K562 (cell line): ENCODE data around the gene MARCHF3. TPM values are rescaled to one million over a fixed set of nuclear protein-coding genes. Genes with fewer than 3 reads are reported as not detected.

Experiments
- ATAC-seq: fragments of 200-7000 bp; cut with Tn5 transposase; 3 replicates; pipeline ENCODE4 v1.9.1; 2020; ENCODE audit warnings: moderate library complexity
- BruUV-seq: library from RNA; stranded (reverse); fragments of 400-500 nt; replicated peaks from 2 replicates; lab custom pipeline; 2021; lab: Mats Ljungman, UMichigan
- CTCF ChIA-PET: fragments of 300-600 bp; formaldehyde crosslinking; extraction: SDS; loops from one replicate; lab custom pipeline; 2021; ENCODE audit warnings: low intra/inter-chr PET ratio; lab: Yijun Ruan, JAX
- POLR2A ChIA-PET: fragments of 300-600, 350-650 bp; sonication (Branson Sonifier 250); formaldehyde crosslinking; extraction: SDS; loops from one replicate; lab custom pipeline; 2021; ENCODE audit warnings: antibody characterized with exemption, inconsistent platforms; lab: Yijun Ruan, JAX
- DNase-seq, 4 experiments: peaks; one replicate each; pipeline versions ENCODE4 v3.0.0 to v3.0.0-alpha.2; 2011 to 2018; ENCODE audit warnings: low spot score in 3 of 4, mixed read lengths in 3 of 4; ENCODE audit errors: extremely low read depth in 1 of 4
- FAIRE-seq: peaks from 2 replicates; lab custom pipeline; 2011; peaks lifted over from hg19 to GRCh38; lab: Jason Lieb, UNC
- H2AFZ ChIP-seq: 2 replicates; pipeline ENCODE4 v1.6.0; 2011; ENCODE audit warnings: low read depth, low read length, control low read depth, inconsistent platforms
- H3K27ac ChIP-seq: fragments of 200-600 bp; 3 replicates; pipeline ENCODE4 v1.8.0; 2011; ENCODE audit warnings: low read depth, mild to moderate bottlenecking, control low read depth, inconsistent platforms, low read length, moderate library complexity, mixed read lengths; ENCODE audit errors: extremely low read depth
- H3K27me3 ChIP-seq, 2 experiments: fragments of 300-600 bp in 1 of 2; 2 replicates in 1 of 2; 3 replicates in 1 of 2; pipeline versions ENCODE4 v1.6.0 to v1.8.0; 2011; ENCODE audit warnings: inconsistent platforms in 2 of 2, low read length in 2 of 2, mild to moderate bottlenecking in 1 of 2, mixed read lengths in 1 of 2, moderate library complexity in 1 of 2; ENCODE audit not compliant: control insufficient read depth in 2 of 2, insufficient read depth in 2 of 2
- H3K36me3 ChIP-seq: fragments of 300-600 bp; 3 replicates; pipeline ENCODE4 v1.8.0; 2011; ENCODE audit warnings: mild to moderate bottlenecking, low read length, inconsistent platforms; ENCODE audit not compliant: control insufficient read depth, insufficient read depth
- H3K4me1 ChIP-seq, 2 experiments: fragments of 200-600 bp in 1 of 2; replicated peaks in 1 of 2; 2 replicates in 1 of 2; 3 replicates in 1 of 2; pipeline versions ENCODE4 v1.5.1 to v1.8.0; 2011; ENCODE audit warnings: inconsistent platforms in 2 of 2, low read length in 2 of 2, mild to moderate bottlenecking in 1 of 2, mixed read lengths in 1 of 2, moderate library complexity in 1 of 2; ENCODE audit not compliant: control insufficient read depth in 2 of 2, insufficient read depth in 2 of 2
- H3K4me2 ChIP-seq: 2 replicates; pipeline ENCODE4 v1.6.1; 2011; ENCODE audit warnings: low read length, control low read depth, inconsistent platforms, mixed read lengths; ENCODE audit not compliant: insufficient read depth
- H3K4me3 ChIP-seq: fragments of 200-600 bp; sonication (generic), shearing (Covaris generic); 2 replicates; pipeline ENCODE4 v1.5.1; 2016; ENCODE audit warnings: control low read depth, inconsistent platforms
- H3K79me2 ChIP-seq: fragments of 200-600 bp; 3 replicates; pipeline ENCODE4 v1.8.0; 2011; ENCODE audit warnings: low read length, inconsistent platforms; ENCODE audit not compliant: control insufficient read depth, insufficient read depth
- H3K9ac ChIP-seq, 2 experiments: 2 replicates each; pipeline versions ENCODE4 v1.6.0 to v1.6.1; 2011; ENCODE audit warnings: low read depth in 2 of 2, low read length in 2 of 2, control low read depth in 1 of 2, inconsistent platforms in 1 of 2, mild to moderate bottlenecking in 1 of 2, mixed read lengths in 1 of 2; ENCODE audit not compliant: insufficient read depth in 1 of 2
- H3K9me1 ChIP-seq: one replicate; pipeline ENCODE4 v1.6.0; 2011; ENCODE audit warnings: inconsistent platforms, mild to moderate bottlenecking, low read length, moderate library complexity; ENCODE audit not compliant: control insufficient read depth, insufficient read depth
- H3K9me3 ChIP-seq: replicated peaks from 2 replicates; pipeline ENCODE4 v1.5.1; 2011; ENCODE audit warnings: low read depth, low read length, inconsistent platforms; ENCODE audit not compliant: control insufficient read depth, insufficient read depth
- H4K20me1 ChIP-seq: replicated peaks from 2 replicates; pipeline ENCODE4 v1.6.1; 2011; ENCODE audit warnings: low read length, inconsistent platforms, mixed read lengths; ENCODE audit not compliant: control insufficient read depth, insufficient read depth
- ARNT ChIP-seq, 2 experiments: fragments of 450-650 bp; IDR thresholded peaks; 2 replicates each; pipeline ENCODE4 v1.6.1; 2016; ENCODE audit warnings: mild to moderate bottlenecking in 1 of 2
- E4F1 ChIP-seq: fragments of 250-450 bp; sonication (Bioruptor Pico); IDR thresholded peaks from 2 replicates; pipeline ENCODE4 v1.5.0; 2021; ENCODE audit warnings: mild to moderate bottlenecking, borderline replicate concordance
- FOXK1 ChIP-seq: sonication (generic); formaldehyde crosslinking; IDR thresholded peaks from 2 replicates; pipeline ENCODE4 v1.8.0; 2022; ENCODE audit warnings: missing genetic modification reagents, mild to moderate bottlenecking, borderline replicate concordance
- HDAC2 ChIP-seq: fragments of 450-650 bp; IDR thresholded peaks from 2 replicates; pipeline ENCODE4 v1.6.1; 2016; ENCODE audit warnings: mild to moderate bottlenecking
- SETDB1 ChIP-seq: IDR thresholded peaks from one replicate; pipeline ENCODE4 v1.6.1; 2012; ENCODE audit warnings: low read length, control low read depth, inconsistent platforms
- SMAD1 ChIP-seq: fragments of 150-350 bp; IDR thresholded peaks from 2 replicates; pipeline ENCODE4 v1.6.1; 2014; ENCODE audit warnings: low read length, low read depth; ENCODE audit not compliant: partially characterized antibody
- SMARCA4 ChIP-seq: fragments of 450-650 bp; IDR thresholded peaks from 2 replicates; pipeline ENCODE4 v1.6.1; 2016
- TFE3 ChIP-seq: fragments of 450-650 bp; formaldehyde crosslinking; IDR thresholded peaks from 2 replicates; pipeline ENCODE4 v1.4.0; 2020; ENCODE audit warnings: mild to moderate bottlenecking, mixed read lengths
- ZC3H11A ChIP-seq: IDR thresholded peaks from 2 replicates; pipeline ENCODE4 v1.6.1; 2012; ENCODE audit warnings: low read depth, low read length, improper control_type of control experiment
- ZNF253 ChIP-seq: fragments of 250-450 bp; sonication (Bioruptor Pico); conservative IDR thresholded peaks from 2 replicates; pipeline ENCODE4 v1.6.1; 2021; ENCODE audit warnings: mild to moderate bottlenecking
- ZNF699 ChIP-seq: fragments of 250-450 bp; sonication (Bioruptor Pico); IDR thresholded peaks from 2 replicates; pipeline ENCODE4 v1.8.0; 2021; ENCODE audit warnings: mild to moderate bottlenecking, moderate library complexity; ENCODE audit not compliant: insufficient replicate concordance
- ZSCAN29 ChIP-seq: fragments of 450-650 bp; IDR thresholded peaks from 2 replicates; pipeline ENCODE4 v1.6.1; 2017
- WGBS: fragments of 100-300 bp; shearing (Covaris generic); methylation state at CpG from one replicate; pipeline ENCODE4 v1.1.6; 2016; ENCODE audit warnings: low coverage, mixed read lengths; ENCODE audit not compliant: insufficient coverage; ENCODE audit errors: missing lambda C conversion rate; 5-methylcytosine and 5-hydroxymethylcytosine counted together
- in situ Hi-C: fragments of 300-500 bp; cut with MboI; formaldehyde crosslinking; loops from 4 replicates; pipeline ENCODE4 v1.15.0; 2018; ENCODE audit warnings: inconsistent platforms, mixed read lengths
- intact Hi-C: fragments of 100-400 bp; cut with micrococcal nuclease; formaldehyde crosslinking; loops from 2 replicates; pipeline ENCODE4 v1.14.2; 2022
- polyA plus RNA-seq, 8 experiments: library from polyadenylated mRNA; depleted of rRNA in 4 of 8; stranded (reverse) in 5 of 8; unstranded in 3 of 8; fragments of >200 nt; fragmentation: Nextera tagmentation in 2 of 8; fragmentation: Illumina TruSeq in 1 of 8; extraction: Ambion mirVana in 2 of 8; extraction: Trizol in 1 of 8; gene quantifications; 2 replicates each; pipeline versions ENCODE4 v1.2.1 to v1.2.3, GENCODE V29; 2011 to 2014; ENCODE audit warnings: inconsistent platforms in 1 of 8, missing spikeins in 1 of 8
- total RNA-seq, 7 experiments: library from RNA; depleted of rRNA in 6 of 7; stranded (reverse); fragments of >200 nt in 6 of 7; fragmentation: Illumina TruSeq in 2 of 7; extraction: Trizol in 2 of 7; gene quantifications; 2 replicates each; pipeline versions ENCODE4 v1.2.1 to v1.2.3, GENCODE V29; 2011 to 2021; ENCODE audit warnings: low replicate concordance in 1 of 7

The MARCHF3 gene
- total and polyA plus RNA-seq, 9 of the 15 experiments (the other 6 are each of a cell fraction or from before 2014, with no cell fraction given), result 5.6 to 37.4 (median 16.5) TPM

- TF ChIP-seq ZSCAN29 (no peak), TFE3 (CRISPR knock-in tag) (peak; percentile 11; the same call in 1 of the 2 replicates)
- TF ChIP-seq, all 486 proteins: peak for 1
- FAIRE-seq (no peak), DNase-seq (no peak), ATAC-seq (no peak)
- H3K9me3 ChIP-seq, result peaks cover 4% of the 10 kb centered on the region; the same call in 1 of the 2 replicates
- H3K4me2 ChIP-seq, result no peak overlapping the region
- BruUV-seq, result no TSS peak
- H4K20me1 ChIP-seq, result no peaks in the 10 kb centered on the region
- H3K9ac ChIP-seq, result no peak overlapping the region
- intact Hi-C loops (no loop called here), in situ Hi-C loops (no loop called here)
- H3K4me3 ChIP-seq, result no peak overlapping the region
- ChIA-PET POLR2A (no interaction called here), CTCF (no interaction called here)
- H3K9me1 ChIP-seq, result no peaks in the 10 kb centered on the region
- no peaks in the 10 kb centered on the region for H3K4me1 ChIP-seq
- H3K79me2 ChIP-seq, result no peaks in the 10 kb centered on the region
- no peak overlapping the region for H3K27ac ChIP-seq
- peaks cover 20% of the 10 kb centered on the region; the same call in 2 of the 3 replicates for H3K36me3 ChIP-seq
- H3K27me3 ChIP-seq, result no peaks in the 10 kb centered on the region
- H2AFZ ChIP-seq, result no peak overlapping the region
- WGBS, result 86% methylated on average over 6 of the region's 6 CpGs
These were observed 129.6 kb downstream of the MARCHF3 start for GRCh38 chr5:126900796-126901195.

GRCh38 chr5:126899476-126899875 lies 130.9 kb downstream of the MARCHF3 start:
- BruUV-seq, result no TSS peak
- DNase-seq, result no peak
- peaks cover 20% of the 10 kb centered on the region; the same call in 2 of the 3 replicates for H3K36me3 ChIP-seq
- CTCF ChIA-PET, result no interaction called here
- no peak for FAIRE-seq
- in situ Hi-C loops, result no loop called here
- POLR2A ChIA-PET, result no interaction called here
- H3K4me2 ChIP-seq, result no peak overlapping the region
- no peak overlapping the region for H3K27ac ChIP-seq
- H3K9ac ChIP-seq, result no peak overlapping the region
- no peak overlapping the region for H3K4me3 ChIP-seq
- no peaks in the 10 kb centered on the region for H4K20me1 ChIP-seq
- no peaks in the 10 kb centered on the region for H3K4me1 ChIP-seq
- no peaks in the 10 kb centered on the region for H3K9me1 ChIP-seq
- no peak overlapping the region for H2AFZ ChIP-seq
- no peak for ATAC-seq
- no peaks in the 10 kb centered on the region for H3K79me2 ChIP-seq
- H3K27me3 ChIP-seq, result no peaks in the 10 kb centered on the region
- H3K9me3 ChIP-seq, result peaks cover 4% of the 10 kb centered on the region; the same call in 1 of the 2 replicates
- intact Hi-C loops, result no loop called here
- no peak for TF ChIP-seq ARNT (IDR thresholded peaks at IDR 0.05)
- TF ChIP-seq SMARCA4, result no peak
- TF ChIP-seq HDAC2, result no peak
- TF ChIP-seq FOXK1, result no peak
- TF ChIP-seq ZNF253, result no peak
- TF ChIP-seq ZNF699 (CRISPR knock-in tag), result no peak
- no peak for TF ChIP-seq E4F1
- no peak for TF ChIP-seq SMAD1
- TF ChIP-seq SETDB1, result no peak
- no peak for TF ChIP-seq ZC3H11A
